Stimulated activated naive CD8-positive, alpha-beta T cell treated with anti-CD3 and anti-CD28 coated beads, Interleukin-15, amount 100 ng/mL, for 72 hours (primary cell): ENCODE results near the gene BARX1.
A peak's percentile ranks its signal among the peaks of the same experiment; 100 is the strongest.

Experiments used
- ATAC-seq: fragments of 150-1000 bp; cut with Tn5 transposase; 2 replicates; pipeline ENCODE4 v1.10.0; 2021; ENCODE audit warnings: mild to moderate bottlenecking, moderate library complexity
- DNase-seq, 2 donors: peaks; one replicate each; pipeline ENCODE4 v3.0.0; 2021 to 2022
- H3K27ac Mint-ChIP-seq, 2 donors: one replicate each; pipeline ENCODE4 v1.8.0; 2022; ENCODE audit warnings: mild to moderate bottlenecking in 2 of 2, mixed read lengths in 2 of 2, moderate library complexity in 2 of 2
- H3K27me3 Mint-ChIP-seq: one replicate; pipeline ENCODE4 v1.8.0; 2022; ENCODE audit warnings: mixed read lengths
- H3K4me1 Mint-ChIP-seq: one replicate; pipeline ENCODE4 v1.8.0; 2022; ENCODE audit warnings: mild to moderate bottlenecking, mixed read lengths
- H3K4me3 Mint-ChIP-seq, 2 donors: one replicate each; pipeline ENCODE4 v1.8.0; 2022; ENCODE audit warnings: mild to moderate bottlenecking in 2 of 2, mixed read lengths in 2 of 2, moderate library complexity in 1 of 2
- H3K9me3 Mint-ChIP-seq, 2 donors: one replicate each; pipeline ENCODE4 v1.8.0; 2022; ENCODE audit warnings: mixed read lengths in 2 of 2

The BARX1 gene

GRCh38 chr9:93904649-93905472 is 50.3 kb downstream of the BARX1 start:
- no peak overlapping the region for H3K4me3 Mint-ChIP-seq
- peaks cover 8% of the 10 kb centered on the region for H3K4me1 Mint-ChIP-seq
- DNase-seq, result no peak
- peaks cover 33% of the 10 kb centered on the region for H3K27me3 Mint-ChIP-seq
- H3K27ac Mint-ChIP-seq, result no peak overlapping the region
- no peak for ATAC-seq
- H3K9me3 Mint-ChIP-seq, result peaks cover 4 to 10% of the 10 kb centered on the region in 2 donors

- Mint-ChIP-seq H3K4me1 (peaks cover 7% of the 10 kb centered on the region), H3K9me3 (peaks cover 4 to 11% of the 10 kb centered on the region in 2 donors), H3K27me3 (peaks cover 25% of the 10 kb centered on the region), H3K27ac (no peak overlapping the region), H3K4me3 (no peak overlapping the region)
- ATAC-seq (no peak), DNase-seq (no peak)
Measured at GRCh38 chr9:93903886-93904648, 51.1 kb downstream of the BARX1 start.

GRCh38 chr9:93902780-93903655 is 52.1 kb downstream of the BARX1 start:
- peaks cover 4 to 11% of the 10 kb centered on the region in 2 donors for H3K9me3 Mint-ChIP-seq
- DNase-seq (no peak), ATAC-seq (no peak)
- H3K4me3 Mint-ChIP-seq, result no peak overlapping the region
- peaks cover 15% of the 10 kb centered on the region for H3K27me3 Mint-ChIP-seq
- H3K4me1 Mint-ChIP-seq, result peaks cover 11% of the 10 kb centered on the region
- H3K27ac Mint-ChIP-seq, result peak overlapping the region in 1 of 2 donors; percentile 84

GRCh38 chr9:93902051-93902779 is 52.9 kb downstream of the BARX1 start:
- no peak overlapping the region for H3K4me3 Mint-ChIP-seq
- H3K4me1 Mint-ChIP-seq, result peaks cover 19% of the 10 kb centered on the region
- DNase-seq (no peak), ATAC-seq (no peak)
- H3K9me3 Mint-ChIP-seq, result peaks cover 4 to 11% of the 10 kb centered on the region in 2 donors
- H3K27ac Mint-ChIP-seq, result no peak overlapping the region
- peaks cover 9% of the 10 kb centered on the region for H3K27me3 Mint-ChIP-seq
